Thoracic aorta (tissue), 2 donors: ENCODE results near the gene MYL3. TPM values are rescaled to one million over a fixed set of nuclear protein-coding genes. Genes with fewer than 3 reads are reported as not detected.

Source experiments
- ATAC-seq: fragments of 150-250 bp; one replicate; pipeline ENCODE4 v1.8.0; 2017; ENCODE audit warnings: low read depth; ENCODE audit not compliant: insufficient number of reproducible peaks, low FRiP score
- DNase-seq: peaks from one replicate; pipeline ENCODE4 v3.0.0-alpha.2; 2020; ENCODE audit warnings: low spot score
- H3K27ac ChIP-seq, 2 donors: fragments of 200-600 bp; sonication (generic); 1 replicate in 1 of 2; 2 replicates in 1 of 2; pipeline ENCODE4 v1.5.1; 2016; ENCODE audit warnings: mild to moderate bottlenecking in 2 of 2, moderate library complexity in 2 of 2
- H3K27me3 ChIP-seq: fragments of 200-600 bp; sonication (generic); replicated peaks from 2 replicates; pipeline ENCODE4 v1.6.0; 2016; ENCODE audit warnings: mild to moderate bottlenecking; ENCODE audit not compliant: insufficient read depth
- H3K36me3 ChIP-seq: fragments of 200-600 bp; sonication (generic); one replicate; pipeline ENCODE4 v1.5.1; 2016
- H3K4me1 ChIP-seq, 2 donors: fragments of 200-600 bp; sonication (generic); 1 replicate in 1 of 2; 2 replicates in 1 of 2; pipeline versions ENCODE4 v1.5.1 to v1.6.0; 2016; ENCODE audit warnings: low read depth in 2 of 2, mild to moderate bottlenecking in 1 of 2; ENCODE audit not compliant: control insufficient read depth in 1 of 2
- H3K4me3 ChIP-seq: fragments of 200-600 bp; sonication (generic); 2 replicates; pipeline ENCODE4 v1.5.1; 2016; ENCODE audit warnings: mild to moderate bottlenecking
- H3K9me3 ChIP-seq: fragments of 200-600 bp; sonication (generic); 2 replicates; pipeline ENCODE4 v1.5.1; 2016
- total RNA-seq, 2 donors: library from RNA; depleted of rRNA; stranded (reverse); fragments of >200 nt; gene quantifications; one replicate each; pipeline versions ENCODE4 v1.1.0 to v1.2.3, GENCODE V29; 2016
- TF ChIP-seq, protein P1 (sequence below): fragments of 200-600 bp; sonication (generic); IDR thresholded peaks from one replicate; pipeline ENCODE4 v1.5.1; 2019; ENCODE audit warnings: antibody characterized with exemption

The MYL3 gene
- total RNA-seq, 2 donors from 2014 or later = 1.5 TPM; not detected in 1

DNA sequence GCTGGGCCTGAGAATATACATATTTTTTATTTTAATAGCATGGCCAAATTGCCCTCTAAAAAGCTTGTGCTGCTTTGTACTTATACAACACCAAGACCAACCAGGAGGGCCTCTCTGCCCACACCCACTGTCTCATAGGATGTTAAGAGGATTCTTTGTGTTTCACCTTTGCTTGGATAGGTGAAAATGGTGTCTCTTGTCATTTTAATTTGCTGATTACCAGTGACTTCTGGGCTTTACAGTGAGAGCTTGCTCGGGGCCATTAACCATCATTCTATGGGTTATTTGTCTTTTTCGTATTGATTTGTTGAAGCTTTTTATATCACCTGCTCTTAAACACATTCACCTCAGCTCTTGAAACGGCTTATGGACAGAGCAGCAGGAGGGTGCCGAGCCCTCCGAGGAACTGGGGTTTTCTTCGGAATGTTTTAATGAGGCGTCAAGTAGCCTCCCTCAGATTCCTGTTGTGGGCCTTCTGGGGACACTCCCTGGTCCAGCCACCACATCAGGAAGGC is 24.8 kb upstream of the MYL3 start:
- TF ChIP-seq, protein P1, sequence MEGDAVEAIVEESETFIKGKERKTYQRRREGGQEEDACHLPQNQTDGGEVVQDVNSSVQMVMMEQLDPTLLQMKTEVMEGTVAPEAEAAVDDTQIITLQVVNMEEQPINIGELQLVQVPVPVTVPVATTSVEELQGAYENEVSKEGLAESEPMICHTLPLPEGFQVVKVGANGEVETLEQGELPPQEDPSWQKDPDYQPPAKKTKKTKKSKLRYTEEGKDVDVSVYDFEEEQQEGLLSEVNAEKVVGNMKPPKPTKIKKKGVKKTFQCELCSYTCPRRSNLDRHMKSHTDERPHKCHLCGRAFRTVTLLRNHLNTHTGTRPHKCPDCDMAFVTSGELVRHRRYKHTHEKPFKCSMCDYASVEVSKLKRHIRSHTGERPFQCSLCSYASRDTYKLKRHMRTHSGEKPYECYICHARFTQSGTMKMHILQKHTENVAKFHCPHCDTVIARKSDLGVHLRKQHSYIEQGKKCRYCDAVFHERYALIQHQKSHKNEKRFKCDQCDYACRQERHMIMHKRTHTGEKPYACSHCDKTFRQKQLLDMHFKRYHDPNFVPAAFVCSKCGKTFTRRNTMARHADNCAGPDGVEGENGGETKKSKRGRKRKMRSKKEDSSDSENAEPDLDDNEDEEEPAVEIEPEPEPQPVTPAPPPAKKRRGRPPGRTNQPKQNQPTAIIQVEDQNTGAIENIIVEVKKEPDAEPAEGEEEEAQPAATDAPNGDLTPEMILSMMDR = no peak
- Histone ChIP-seq H3K4me1 (peaks cover 5 to 38% of the 10 kb centered on the region in 2 donors), H3K27me3 (no peaks in the 10 kb centered on the region), H3K27ac (no peak overlapping the region), H3K9me3 (no peaks in the 10 kb centered on the region), H3K4me3 (no peak overlapping the region), H3K36me3 (no peaks in the 10 kb centered on the region)
- DNase-seq = no peak
- ATAC-seq = no peak

GRCh38 chr3:46885612-46886011 is 22.4 kb upstream of the MYL3 start:
- DNase-seq = no peak
- Histone ChIP-seq H3K27ac (no peak overlapping the region), H3K36me3 (no peaks in the 10 kb centered on the region), H3K4me1 (peaks cover 3 to 34% of the 10 kb centered on the region in 2 donors), H3K4me3 (no peak overlapping the region), H3K9me3 (no peaks in the 10 kb centered on the region), H3K27me3 (no peaks in the 10 kb centered on the region)
- ATAC-seq = no peak
- TF ChIP-seq, protein P1 = no peak

DNA sequence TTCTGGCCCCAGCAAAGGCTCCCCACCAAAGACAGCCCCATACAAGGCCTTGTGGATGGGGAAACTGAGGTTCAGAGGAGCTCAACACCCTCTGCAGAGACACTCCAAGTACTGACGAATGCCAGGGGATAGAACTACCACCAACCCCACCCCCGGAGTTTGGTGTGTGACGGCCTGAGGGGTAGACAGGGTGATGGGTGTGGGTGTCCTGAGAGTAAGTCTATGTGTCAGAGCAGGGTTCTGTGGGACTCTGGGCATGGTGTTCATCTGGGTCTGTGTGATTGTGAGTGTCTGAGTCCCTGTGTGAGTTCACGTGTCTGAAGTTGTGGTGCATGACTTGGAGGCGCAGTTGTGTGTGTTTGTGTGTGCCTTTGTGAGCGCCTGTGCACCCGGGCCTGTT is 21.7 kb upstream of the MYL3 start:
- TF ChIP-seq, protein P1 = no peak
- Histone ChIP-seq H3K27ac (no peak overlapping the region), H3K4me3 (no peak overlapping the region), H3K9me3 (no peaks in the 10 kb centered on the region), H3K27me3 (no peaks in the 10 kb centered on the region), H3K36me3 (no peaks in the 10 kb centered on the region), H3K4me1 (peaks cover 3 to 33% of the 10 kb centered on the region in 2 donors)
- no peak for DNase-seq
- no peak for ATAC-seq

GRCh38 chr3:46884427-46884826 is 21.2 kb upstream of the MYL3 start:
- TF ChIP-seq, protein P1 = no peak
- no peaks in the 10 kb centered on the region for H3K9me3 ChIP-seq
- H3K27ac ChIP-seq = no peak overlapping the region
- no peaks in the 10 kb centered on the region for H3K27me3 ChIP-seq
- DNase-seq = no peak
- peaks cover 3 to 28% of the 10 kb centered on the region in 2 donors for H3K4me1 ChIP-seq
- no peaks in the 10 kb centered on the region for H3K36me3 ChIP-seq
- no peak overlapping the region for H3K4me3 ChIP-seq
- ATAC-seq = no peak

DNA sequence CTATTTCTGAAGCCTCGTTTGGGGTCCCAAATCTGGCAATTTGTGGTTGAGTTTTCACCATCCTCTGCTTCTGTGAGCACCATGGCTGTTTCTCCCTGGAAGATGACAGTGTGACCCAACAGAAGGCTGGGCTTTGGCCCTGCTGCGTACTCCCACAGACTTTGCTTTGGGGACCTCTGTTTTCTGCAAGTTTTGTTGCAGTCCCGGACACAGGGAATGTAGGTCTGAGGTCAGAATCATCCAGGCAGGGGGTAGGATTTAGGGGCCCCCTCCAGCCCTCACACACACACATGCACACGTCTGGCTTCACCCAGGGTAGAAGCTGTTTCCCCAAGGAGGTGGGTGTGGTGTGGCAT is 20.6 kb upstream of the MYL3 start:
- TF ChIP-seq, protein P1 = no peak
- H3K9me3 ChIP-seq = no peaks in the 10 kb centered on the region
- peaks cover 3 to 27% of the 10 kb centered on the region in 2 donors for H3K4me1 ChIP-seq
- no peak overlapping the region for H3K27ac ChIP-seq
- H3K27me3 ChIP-seq = no peaks in the 10 kb centered on the region
- DNase-seq = no peak
- peak overlapping the region; percentile 93 for H3K4me3 ChIP-seq
- H3K36me3 ChIP-seq = no peaks in the 10 kb centered on the region
- no peak for ATAC-seq
